AML-193 (cell line): ENCODE results near the gene PTPRT.

Experiments used
- DNase-seq, 2 experiments: peaks; one replicate each; lab custom pipeline; 2025; lab: John Stamatoyannopoulos, UW

Gene PTPRT

GRCh38 chr20:42461965-42462593, 727.6 kb downstream of the PTPRT start:
- no peak for DNase-seq

GRCh38 chr20:42461291-42461690, 728.4 kb downstream of the PTPRT start:
- no peak for DNase-seq

- no peak for DNase-seq
Measured at GRCh38 chr20:42447270-42447669, 742.4 kb downstream of the PTPRT start.

GRCh38 chr20:42444799-42445198, 744.9 kb downstream of the PTPRT start:
- DNase-seq, result no peak

- no peak for DNase-seq
Measured at GRCh38 chr20:42443200-42443599, 746.5 kb downstream of the PTPRT start.

GRCh38 chr20:42442716-42443115, 747.0 kb downstream of the PTPRT start:
- DNase-seq, result no peak

- no peak for DNase-seq
Measured at GRCh38 chr20:42441864-42442331, 747.8 kb downstream of the PTPRT start.

GRCh38 chr20:42441196-42441863, 748.4 kb downstream of the PTPRT start:
- DNase-seq, result no peak

GRCh38 chr20:42435230-42435629, 754.5 kb downstream of the PTPRT start:
- no peak for DNase-seq

GRCh38 chr20:42432496-42433334, 757.0 kb downstream of the PTPRT start:
- DNase-seq, result no peak

- no peak for DNase-seq
Measured at GRCh38 chr20:42430598-42430997, 759.1 kb downstream of the PTPRT start.

GRCh38 chr20:42429761-42430458, 759.8 kb downstream of the PTPRT start:
- DNase-seq, result no peak

- no peak for DNase-seq
Measured at GRCh38 chr20:42419814-42420532, 769.7 kb downstream of the PTPRT start.

GRCh38 chr20:42406826-42407225, 782.9 kb downstream of the PTPRT start:
- DNase-seq, result no peak

- DNase-seq, result no peak
Measured at GRCh38 chr20:42402455-42402854, 787.3 kb downstream of the PTPRT start.

- DNase-seq, result no peak
Measured at GRCh38 chr20:42401613-42402012, 788.1 kb downstream of the PTPRT start.

- DNase-seq, result no peak
Measured at GRCh38 chr20:42399802-42400201, 789.9 kb downstream of the PTPRT start.

- DNase-seq, result no peak
Measured at GRCh38 chr20:42392442-42392841, 797.3 kb downstream of the PTPRT start.

GRCh38 chr20:42391807-42392206, 797.9 kb downstream of the PTPRT start:
- no peak for DNase-seq

- no peak for DNase-seq
Measured at GRCh38 chr20:42380287-42380686, 809.4 kb downstream of the PTPRT start.

GRCh38 chr20:42379385-42379784, 810.3 kb downstream of the PTPRT start:
- DNase-seq, result no peak

- DNase-seq, result no peak
Measured at GRCh38 chr20:42378826-42379225, 810.9 kb downstream of the PTPRT start.
